HepG2 (cell line): ENCODE data around the gene TSNAX. TPM values are rescaled to one million over a fixed set of nuclear protein-coding genes. Genes with fewer than 3 reads are reported as not detected.
A peak's percentile ranks its signal among the peaks of the same experiment; 100 is the strongest.

Experiments
- CENPT ChIP-seq: sonication (generic); formaldehyde crosslinking; IDR thresholded peaks from 2 replicates; pipeline ENCODE4 v1.8.0; 2022; ENCODE audit warnings: low read depth, mild to moderate bottlenecking, moderate library complexity, missing genetic modification reagents
- CERS6 ChIP-seq: sonication (generic); formaldehyde crosslinking; IDR thresholded peaks from 2 replicates; pipeline ENCODE4 v1.5.0; 2020; ENCODE audit warnings: missing genetic modification reagents
- FOSL1 ChIP-seq: sonication (generic); formaldehyde crosslinking; IDR thresholded peaks from 2 replicates; pipeline ENCODE4 v1.9.0; 2021; ENCODE audit warnings: missing genetic modification reagents, borderline replicate concordance
- FOXA1 ChIP-seq, 2 experiments: fragments of 450-650 bp in 1 of 2; sonication (generic) in 1 of 2; formaldehyde crosslinking in 1 of 2; IDR thresholded peaks; 2 replicates each; pipeline versions ENCODE4 v1.4.0 to v1.6.1; 2016 to 2020; ENCODE audit warnings: missing genetic modification reagents in 1 of 2
- GATA4 ChIP-seq: sonication (generic); IDR thresholded peaks from 2 replicates; pipeline ENCODE4 v1.6.1; 2016; ENCODE audit warnings: antibody characterized with exemption, low read depth, borderline replicate concordance
- HDAC6 ChIP-seq: fragments of 200-600 bp; sonication (generic); IDR thresholded peaks from 2 replicates; pipeline ENCODE4 v1.7.0; 2017; ENCODE audit warnings: mild to moderate bottlenecking, antibody characterized with exemption, low read length, low read depth
- HNRNPL ChIP-seq: fragments of 200-400 bp; formaldehyde crosslinking; IDR thresholded peaks from 2 replicates; pipeline ENCODE4 v1.6.1; 2017; ENCODE audit warnings: mild to moderate bottlenecking, low read depth, low read length
- KLF12 ChIP-seq: sonication (generic); formaldehyde crosslinking; IDR thresholded peaks from 2 replicates; pipeline ENCODE4 v1.4.0; 2020; ENCODE audit warnings: missing genetic modification reagents, borderline replicate concordance
- MTF1 ChIP-seq: sonication (generic); formaldehyde crosslinking; IDR thresholded peaks from 2 replicates; pipeline ENCODE4 v1.5.0; 2020; ENCODE audit warnings: missing genetic modification reagents
- NCOA5 ChIP-seq: sonication (generic); formaldehyde crosslinking; IDR thresholded peaks from 2 replicates; pipeline ENCODE4 v1.4.0; 2020; ENCODE audit warnings: missing genetic modification reagents
- RAD21 ChIP-seq: fragments of 450-650 bp; formaldehyde crosslinking; IDR thresholded peaks from 2 replicates; pipeline ENCODE4 v1.5.0; 2020; ENCODE audit warnings: mild to moderate bottlenecking
- SOX13 ChIP-seq, 3 experiments: fragments of 450-650 bp in 1 of 3; sonication (generic) in 1 of 3; formaldehyde crosslinking in 1 of 3; IDR thresholded peaks in 2 of 3; conservative IDR thresholded peaks in 1 of 3; 2 replicates each; pipeline versions ENCODE4 v1.5.0 to v1.6.1; 2016 to 2020; ENCODE audit warnings: antibody characterized with exemption in 1 of 3, mild to moderate bottlenecking in 1 of 3, missing compliant biosample characterization in 1 of 3, missing genetic modification reagents in 1 of 3, moderate library complexity in 1 of 3
- USF2 ChIP-seq, 2 experiments: sonication (generic) in 1 of 2; formaldehyde crosslinking in 1 of 2; IDR thresholded peaks; 2 replicates each; pipeline versions ENCODE4 v1.5.1 to v1.6.1; 2011 to 2020; ENCODE audit warnings: borderline replicate concordance in 1 of 2, low read depth in 1 of 2, low read length in 1 of 2, mild to moderate bottlenecking in 1 of 2, missing genetic modification reagents in 1 of 2, moderate library complexity in 1 of 2
- ZNF292 ChIP-seq: sonication (generic); formaldehyde crosslinking; IDR thresholded peaks from 2 replicates; pipeline ENCODE4 v1.8.1; 2022; ENCODE audit warnings: mild to moderate bottlenecking, low read depth, missing genetic modification reagents, borderline replicate concordance
- ZNF552 ChIP-seq: sonication (generic); formaldehyde crosslinking; IDR thresholded peaks from 2 replicates; pipeline ENCODE4 v1.9.0; 2022; ENCODE audit warnings: missing genetic modification reagents, mild to moderate bottlenecking, borderline replicate concordance
- ZNF691 ChIP-seq: sonication (generic); formaldehyde crosslinking; IDR thresholded peaks from 2 replicates; pipeline ENCODE4 v1.4.0; 2020; ENCODE audit warnings: missing genetic modification reagents, low read depth, mild to moderate bottlenecking, borderline replicate concordance
- ZNF773 ChIP-seq: sonication (generic); formaldehyde crosslinking; IDR thresholded peaks from 2 replicates; pipeline ENCODE4 v1.4.0; 2020; ENCODE audit warnings: missing genetic modification reagents, borderline replicate concordance
- ZSCAN29 ChIP-seq: sonication (generic); formaldehyde crosslinking; conservative IDR thresholded peaks from 2 replicates; pipeline ENCODE4 v1.4.0; 2020; ENCODE audit warnings: mild to moderate bottlenecking, missing genetic modification reagents
- polyA plus RNA-seq, 8 experiments: library from polyadenylated mRNA; depleted of rRNA in 3 of 8; stranded (reverse) in 7 of 8; unstranded in 1 of 8; fragments of >200 nt; fragmentation: Illumina TruSeq in 4 of 8; extraction: Trizol in 4 of 8; gene quantifications; 2 replicates each; pipeline versions ENCODE4 v1.2.1 to v1.2.3, GENCODE V29; 2011 to 2016; ENCODE audit warnings: low read depth in 4 of 8, missing spikeins in 1 of 8, mixed read lengths in 1 of 8; ENCODE audit not compliant: insufficient read depth in 1 of 8
- total RNA-seq, 5 experiments: library from RNA; depleted of rRNA; stranded (reverse); fragments of >200 nt; fragmentation: Illumina TruSeq; extraction: Trizol; gene quantifications; 2 replicates each; pipeline ENCODE4 v1.2.3, GENCODE V29; 2016; ENCODE audit warnings: low read depth in 1 of 5
- TF ChIP-seq, protein P1 (sequence below): sonication (generic); formaldehyde crosslinking; conservative IDR thresholded peaks from 2 replicates; pipeline ENCODE4 v1.4.0; 2020; ENCODE audit warnings: missing genetic modification reagents
- TF ChIP-seq, protein P2 (sequence below): IDR thresholded peaks from 2 replicates; pipeline ENCODE4 v1.4.0; 2020; ENCODE audit warnings: mild to moderate bottlenecking, missing genetic modification reagents

Gene TSNAX
- total and polyA plus RNA-seq, 2 of the 13 experiments (the other 11 are each of a cell fraction or from before 2014, with no cell fraction given), result 13.2 to 46.2 TPM

GRCh38 chr1:231512147-231512698, 16.2 kb upstream of the TSNAX start (continued):
- TF ChIP-seq ZNF773 (CRISPR knock-in tag), result no peak
- no peak for TF ChIP-seq FOXA1 (IDR thresholded peaks at IDR 0.05)
- peak; percentile 48 for TF ChIP-seq FOXA1 (CRISPR knock-in tag; IDR thresholded peaks at IDR 0.05)
- no peak for TF ChIP-seq MTF1 (CRISPR knock-in tag)
- TF ChIP-seq GATA4, result peak; percentile 23; the same call in 1 of the 2 replicates
- no peak for TF ChIP-seq ZSCAN29 (CRISPR knock-in tag)
- TF ChIP-seq HDAC6, result no peak
- TF ChIP-seq CERS6 (CRISPR knock-in tag), result no peak
- no peak for TF ChIP-seq SOX13 (IDR thresholded peaks at IDR 0.05)
- peak in 1 of 2 experiments; percentile 83; a peak in 2 of 4 replicates for TF ChIP-seq SOX13 (CRISPR knock-in tag; conservative IDR thresholded peaks at IDR 0.05 in 1 of 2, IDR thresholded peaks at IDR 0.05 in 1 of 2)
- peak; percentile 56 for TF ChIP-seq USF2 (IDR thresholded peaks at IDR 0.05; ENCODE audit: low read depth, low read length)
- TF ChIP-seq USF2 (CRISPR knock-in tag; IDR thresholded peaks at IDR 0.05; ENCODE audit: borderline replicate concordance), result no peak
- TF ChIP-seq KLF12, result no peak
- TF ChIP-seq, protein P1, sequence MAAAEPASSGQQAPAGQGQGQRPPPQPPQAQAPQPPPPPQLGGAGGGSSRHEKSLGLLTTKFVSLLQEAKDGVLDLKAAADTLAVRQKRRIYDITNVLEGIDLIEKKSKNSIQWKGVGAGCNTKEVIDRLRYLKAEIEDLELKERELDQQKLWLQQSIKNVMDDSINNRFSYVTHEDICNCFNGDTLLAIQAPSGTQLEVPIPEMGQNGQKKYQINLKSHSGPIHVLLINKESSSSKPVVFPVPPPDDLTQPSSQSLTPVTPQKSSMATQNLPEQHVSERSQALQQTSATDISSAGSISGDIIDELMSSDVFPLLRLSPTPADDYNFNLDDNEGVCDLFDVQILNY (CRISPR knock-in tag), result no peak
- TF ChIP-seq, protein P2, sequence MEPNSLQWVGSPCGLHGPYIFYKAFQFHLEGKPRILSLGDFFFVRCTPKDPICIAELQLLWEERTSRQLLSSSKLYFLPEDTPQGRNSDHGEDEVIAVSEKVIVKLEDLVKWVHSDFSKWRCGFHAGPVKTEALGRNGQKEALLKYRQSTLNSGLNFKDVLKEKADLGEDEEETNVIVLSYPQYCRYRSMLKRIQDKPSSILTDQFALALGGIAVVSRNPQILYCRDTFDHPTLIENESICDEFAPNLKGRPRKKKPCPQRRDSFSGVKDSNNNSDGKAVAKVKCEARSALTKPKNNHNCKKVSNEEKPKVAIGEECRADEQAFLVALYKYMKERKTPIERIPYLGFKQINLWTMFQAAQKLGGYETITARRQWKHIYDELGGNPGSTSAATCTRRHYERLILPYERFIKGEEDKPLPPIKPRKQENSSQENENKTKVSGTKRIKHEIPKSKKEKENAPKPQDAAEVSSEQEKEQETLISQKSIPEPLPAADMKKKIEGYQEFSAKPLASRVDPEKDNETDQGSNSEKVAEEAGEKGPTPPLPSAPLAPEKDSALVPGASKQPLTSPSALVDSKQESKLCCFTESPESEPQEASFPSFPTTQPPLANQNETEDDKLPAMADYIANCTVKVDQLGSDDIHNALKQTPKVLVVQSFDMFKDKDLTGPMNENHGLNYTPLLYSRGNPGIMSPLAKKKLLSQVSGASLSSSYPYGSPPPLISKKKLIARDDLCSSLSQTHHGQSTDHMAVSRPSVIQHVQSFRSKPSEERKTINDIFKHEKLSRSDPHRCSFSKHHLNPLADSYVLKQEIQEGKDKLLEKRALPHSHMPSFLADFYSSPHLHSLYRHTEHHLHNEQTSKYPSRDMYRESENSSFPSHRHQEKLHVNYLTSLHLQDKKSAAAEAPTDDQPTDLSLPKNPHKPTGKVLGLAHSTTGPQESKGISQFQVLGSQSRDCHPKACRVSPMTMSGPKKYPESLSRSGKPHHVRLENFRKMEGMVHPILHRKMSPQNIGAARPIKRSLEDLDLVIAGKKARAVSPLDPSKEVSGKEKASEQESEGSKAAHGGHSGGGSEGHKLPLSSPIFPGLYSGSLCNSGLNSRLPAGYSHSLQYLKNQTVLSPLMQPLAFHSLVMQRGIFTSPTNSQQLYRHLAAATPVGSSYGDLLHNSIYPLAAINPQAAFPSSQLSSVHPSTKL (CRISPR knock-in tag), result peak; percentile 49
- no peak for TF ChIP-seq ZNF552
- no peak for TF ChIP-seq HNRNPL
- no peak for TF ChIP-seq ZNF691
- TF ChIP-seq ZNF292 (CRISPR knock-in tag), result no peak
- TF ChIP-seq RAD21 (CRISPR knock-in tag), result no peak
- TF ChIP-seq NCOA5 (CRISPR knock-in tag), result no peak
- TF ChIP-seq FOSL1 (CRISPR knock-in tag), result no peak
- no peak for TF ChIP-seq CENPT (CRISPR knock-in tag)
